ENCODE measurements around the gene PALLD. TPM values are rescaled to one million over a fixed set of nuclear protein-coding genes. Genes with fewer than 3 reads are reported as not detected.

PALLD gene
- total and polyA plus RNA-seq, 2 donors (not counting 3 experiments of a cell fraction or from before 2014, with no cell fraction given), result 13.4 to 48.2 TPM

DNA sequence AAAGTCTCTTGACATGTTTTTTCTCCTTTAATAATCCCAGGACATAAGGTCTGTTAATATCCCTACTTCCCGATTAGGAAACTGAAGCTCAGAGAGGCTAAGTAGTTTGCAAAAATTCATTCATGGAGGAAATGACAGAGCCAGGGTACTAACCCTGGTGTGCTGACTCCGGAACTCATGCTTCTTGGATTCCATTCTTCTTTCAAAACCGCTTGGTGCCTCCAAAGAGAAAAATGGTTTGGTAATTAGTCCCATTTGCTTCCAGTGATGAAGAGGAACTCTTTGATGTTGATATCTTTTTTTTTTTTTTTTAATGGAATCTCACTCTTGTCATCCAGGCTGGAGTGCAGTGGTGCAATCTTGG is 146.9 kb downstream of the PALLD start:
- dilution Hi-C loops (cut with MboI; ENCODE audit: extremely low pct_ligation_motif_present, low sequenced_read_pairs), result no loop called here
- H3K27ac ChIP-seq (ENCODE audit: insufficient read depth, low read depth, low read length), result no peak overlapping the region
- H3K27me3 ChIP-seq (ENCODE audit: control insufficient read depth in 2 of 2, insufficient read depth in 2 of 2, low read length in 2 of 2), result no peaks in the 10 kb centered on the region
- H3K4me2 ChIP-seq (ENCODE audit: insufficient read depth, low read length), result peak overlapping the region; percentile 41
- BruUV-seq (replicated peaks), result no TSS peak
- ChIA-PET POLR2A (no interaction called here), CTCF (interaction anchor here (1.4 kb wide), 1 partner anchor 31 kb away, joined by 5 read pairs; no protein-coding TSS in a partner anchor)
- H3K4me3 ChIP-seq (replicated peaks in 1 of 3; ENCODE audit: insufficient read depth in 1 of 3, low read depth in 1 of 3, low read length in 3 of 3), result no peak overlapping the region
- no peak overlapping the region for H3K9ac ChIP-seq (replicated peaks; ENCODE audit: extremely low read depth, insufficient read depth, low read length)
- no peaks in the 10 kb centered on the region for H3K79me2 ChIP-seq (ENCODE audit: control insufficient read depth, insufficient read depth, low read length)
- no peak overlapping the region for H2AFZ ChIP-seq (ENCODE audit: low read depth, low read length)
- H3K9me3 ChIP-seq (replicated peaks; ENCODE audit: control insufficient read depth, insufficient read depth, low read length), result no peaks in the 10 kb centered on the region
- peaks cover 11% of the 10 kb centered on the region for H3K4me1 ChIP-seq (ENCODE audit: control insufficient read depth, extremely low read depth, insufficient read depth, low read length)
- FAIRE-seq (no peak), DNase-seq (ENCODE audit: low read depth, low spot score) (no peak)
- intact Hi-C loops (cut with micrococcal nuclease), result loop anchor here (1.0 kb wide), 1 partner anchor 10 kb away; no protein-coding TSS in a partner anchor
- H4K20me1 ChIP-seq (replicated peaks; ENCODE audit: control insufficient read depth, extremely low read depth, insufficient read depth, low read length), result no peaks in the 10 kb centered on the region
- no peaks in the 10 kb centered on the region for H3K9me1 ChIP-seq (replicated peaks; ENCODE audit: control insufficient read depth, extremely low read depth, insufficient read depth, low read length)
- no peaks in the 10 kb centered on the region for H3K36me3 ChIP-seq (ENCODE audit: control insufficient read depth in 2 of 2, extremely low read depth in 1 of 2, insufficient read depth in 2 of 2, low read length in 2 of 2)
- TF ChIP-seq GATA2 (IDR thresholded peaks at IDR 0.05; ENCODE audit: insufficient read depth, insufficient read length, low read depth, low read length) (no peak), FOS (IDR thresholded peaks at IDR 0.05; ENCODE audit: borderline replicate concordance, insufficient read depth, low read length) (no peak), POLR2A (IDR thresholded peaks at IDR 0.05; ENCODE audit: low read depth, low read length) (no peak), EZH2 (IDR thresholded peaks at IDR 0.05; ENCODE audit: borderline replicate concordance, low read depth, low read length, severe bottlenecking) (no peak), POLR2AphosphoS5 (IDR thresholded peaks at IDR 0.05; ENCODE audit: insufficient read depth, low read depth, low read length) (no peak), JUN (IDR thresholded peaks at IDR 0.05; ENCODE audit: borderline replicate concordance, insufficient read depth, insufficient read length, low read depth) (no peak)

DNA sequence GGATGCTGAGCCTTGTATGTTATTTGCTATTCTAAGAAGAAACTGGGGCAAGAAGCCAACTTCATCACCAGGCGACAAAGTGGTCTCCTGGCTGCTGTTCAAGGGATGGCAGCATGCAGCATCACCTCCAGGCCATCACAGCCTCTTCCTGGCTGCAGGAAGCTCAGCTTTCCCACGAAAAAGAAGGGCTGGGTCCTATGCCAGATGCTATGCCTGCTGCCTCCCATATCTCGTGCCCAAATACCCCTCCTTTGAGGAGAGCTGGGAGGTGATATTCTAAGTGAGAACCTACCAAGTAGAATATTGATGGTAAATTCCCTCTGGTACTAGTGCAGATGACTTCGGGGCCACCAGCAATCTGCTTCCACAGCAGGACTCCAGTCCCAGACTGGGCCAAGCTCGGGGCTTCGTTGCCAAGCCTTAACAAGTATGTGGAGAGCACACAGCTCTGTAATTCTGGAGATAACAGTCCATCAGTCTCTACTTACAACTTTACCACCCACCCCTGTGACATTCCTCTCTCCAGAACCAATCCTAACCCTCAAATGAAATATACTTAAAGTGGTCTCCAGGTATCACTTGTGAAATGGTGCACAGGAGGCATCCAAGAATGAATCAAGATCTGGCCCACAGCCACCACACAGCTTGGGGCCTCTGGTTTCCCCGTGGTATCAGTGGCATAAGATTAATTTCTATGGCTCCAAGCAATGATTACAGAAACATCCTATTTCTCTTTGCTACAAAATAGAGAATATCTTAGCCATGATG is 149.3 kb downstream of the PALLD start:
- Histone ChIP-seq H3K9ac (replicated peaks; ENCODE audit: extremely low read depth, insufficient read depth, low read length) (no peak overlapping the region), H3K27me3 (ENCODE audit: control insufficient read depth in 2 of 2, insufficient read depth in 2 of 2, low read length in 2 of 2) (no peaks in the 10 kb centered on the region), H4K20me1 (replicated peaks; ENCODE audit: control insufficient read depth, extremely low read depth, insufficient read depth, low read length) (no peaks in the 10 kb centered on the region), H3K27ac (ENCODE audit: insufficient read depth, low read depth, low read length) (no peak overlapping the region), H2AFZ (ENCODE audit: low read depth, low read length) (no peak overlapping the region), H3K4me2 (ENCODE audit: insufficient read depth, low read length) (no peak overlapping the region), H3K4me1 (ENCODE audit: control insufficient read depth, extremely low read depth, insufficient read depth, low read length) (peaks cover 11% of the 10 kb centered on the region), H3K9me1 (replicated peaks; ENCODE audit: control insufficient read depth, extremely low read depth, insufficient read depth, low read length) (no peaks in the 10 kb centered on the region), H3K9me3 (replicated peaks; ENCODE audit: control insufficient read depth, insufficient read depth, low read length) (no peaks in the 10 kb centered on the region), H3K4me3 (replicated peaks in 1 of 3; ENCODE audit: insufficient read depth in 1 of 3, low read depth in 1 of 3, low read length in 3 of 3) (no peak overlapping the region), H3K79me2 (ENCODE audit: control insufficient read depth, insufficient read depth, low read length) (no peaks in the 10 kb centered on the region), H3K36me3 (ENCODE audit: control insufficient read depth in 2 of 2, extremely low read depth in 1 of 2, insufficient read depth in 2 of 2, low read length in 2 of 2) (no peaks in the 10 kb centered on the region)
- no peak for TF ChIP-seq EZH2 (IDR thresholded peaks at IDR 0.05; ENCODE audit: borderline replicate concordance, low read depth, low read length, severe bottlenecking)
- no peak for TF ChIP-seq JUN (IDR thresholded peaks at IDR 0.05; ENCODE audit: borderline replicate concordance, insufficient read depth, insufficient read length, low read depth)
- no peak for TF ChIP-seq FOS (IDR thresholded peaks at IDR 0.05; ENCODE audit: borderline replicate concordance, insufficient read depth, low read length)
- TF ChIP-seq MYC (IDR thresholded peaks at IDR 0.05; ENCODE audit: low read depth, low read length), result no peak
- no peak for TF ChIP-seq POLR2AphosphoS5 (IDR thresholded peaks at IDR 0.05; ENCODE audit: insufficient read depth, low read depth, low read length)
- TF ChIP-seq, protein P1, sequence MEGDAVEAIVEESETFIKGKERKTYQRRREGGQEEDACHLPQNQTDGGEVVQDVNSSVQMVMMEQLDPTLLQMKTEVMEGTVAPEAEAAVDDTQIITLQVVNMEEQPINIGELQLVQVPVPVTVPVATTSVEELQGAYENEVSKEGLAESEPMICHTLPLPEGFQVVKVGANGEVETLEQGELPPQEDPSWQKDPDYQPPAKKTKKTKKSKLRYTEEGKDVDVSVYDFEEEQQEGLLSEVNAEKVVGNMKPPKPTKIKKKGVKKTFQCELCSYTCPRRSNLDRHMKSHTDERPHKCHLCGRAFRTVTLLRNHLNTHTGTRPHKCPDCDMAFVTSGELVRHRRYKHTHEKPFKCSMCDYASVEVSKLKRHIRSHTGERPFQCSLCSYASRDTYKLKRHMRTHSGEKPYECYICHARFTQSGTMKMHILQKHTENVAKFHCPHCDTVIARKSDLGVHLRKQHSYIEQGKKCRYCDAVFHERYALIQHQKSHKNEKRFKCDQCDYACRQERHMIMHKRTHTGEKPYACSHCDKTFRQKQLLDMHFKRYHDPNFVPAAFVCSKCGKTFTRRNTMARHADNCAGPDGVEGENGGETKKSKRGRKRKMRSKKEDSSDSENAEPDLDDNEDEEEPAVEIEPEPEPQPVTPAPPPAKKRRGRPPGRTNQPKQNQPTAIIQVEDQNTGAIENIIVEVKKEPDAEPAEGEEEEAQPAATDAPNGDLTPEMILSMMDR (IDR thresholded peaks at IDR 0.05; ENCODE audit: extremely low read depth in 1 of 2, insufficient read depth in 1 of 2, low read depth in 1 of 2, low read length in 2 of 2), result no peak
- no peak for TF ChIP-seq GATA2 (IDR thresholded peaks at IDR 0.05; ENCODE audit: insufficient read depth, insufficient read length, low read depth, low read length)
- TF ChIP-seq, protein P2, sequence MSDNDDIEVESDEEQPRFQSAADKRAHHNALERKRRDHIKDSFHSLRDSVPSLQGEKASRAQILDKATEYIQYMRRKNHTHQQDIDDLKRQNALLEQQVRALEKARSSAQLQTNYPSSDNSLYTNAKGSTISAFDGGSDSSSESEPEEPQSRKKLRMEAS (IDR thresholded peaks at IDR 0.05; ENCODE audit: insufficient read depth, insufficient read length), result no peak
- TF ChIP-seq POLR2A (IDR thresholded peaks at IDR 0.05; ENCODE audit: low read depth, low read length), result no peak
- BruUV-seq (replicated peaks), result no TSS peak
- DNase-seq (ENCODE audit: low read depth, low spot score), result no peak
- FAIRE-seq, result no peak
- intact Hi-C loops (cut with micrococcal nuclease), result no loop called here
- ChIA-PET POLR2A (no interaction called here), CTCF (interaction anchor here (1.3 to 1.9 kb wide), 3 partner anchors 10 to 44 kb away, joined by 4 to 5 read pairs (median 4); no protein-coding TSS in a partner anchor)
- dilution Hi-C loops (cut with MboI; ENCODE audit: extremely low pct_ligation_motif_present, low sequenced_read_pairs), result no loop called here

Measured in endothelial cell of umbilical vein (primary cell).